Smooth muscle cell (in vitro differentiated cells): ENCODE measurements around the gene ZFP69B. TPM values are rescaled to one million over a fixed set of nuclear protein-coding genes. Genes with fewer than 3 reads are reported as not detected.

Experiments
- DNase-seq: peaks from one replicate; lab custom pipeline; 2025; ENCODE audit not compliant: unreplicated experiment; lab: John Stamatoyannopoulos, UW
- H2AFZ ChIP-seq: fragments of 200-600 bp; sonication (generic); 2 replicates; pipeline ENCODE4 v1.6.0; 2016; ENCODE audit warnings: antibody characterized with exemption, low read depth, mild to moderate bottlenecking
- H3F3A ChIP-seq: fragments of 200-600 bp; sonication (generic); 2 replicates; pipeline ENCODE4 v1.6.0; 2017; ENCODE audit warnings: antibody characterized with exemption, low read depth
- H3K27ac ChIP-seq: fragments of 200-600 bp; sonication (generic); 2 replicates; pipeline ENCODE4 v1.5.1; 2016; ENCODE audit warnings: low read depth, mild to moderate bottlenecking
- H3K27me3 ChIP-seq: fragments of 200-600 bp; sonication (generic); 2 replicates; pipeline ENCODE4 v1.6.1; 2016; ENCODE audit warnings: low read depth, mild to moderate bottlenecking
- H3K36me3 ChIP-seq: fragments of 200-600 bp; sonication (generic); 2 replicates; pipeline ENCODE4 v1.5.1; 2016; ENCODE audit warnings: low read depth
- H3K4me1 ChIP-seq: fragments of 200-600 bp; sonication (generic); 2 replicates; pipeline ENCODE4 v1.5.1; 2016; ENCODE audit warnings: low read depth
- H3K4me2 ChIP-seq: fragments of 200-600 bp; sonication (generic); 2 replicates; pipeline ENCODE4 v1.6.0; 2016; ENCODE audit warnings: mild to moderate bottlenecking
- H3K4me3 ChIP-seq: fragments of 200-600 bp; sonication (generic); 2 replicates; pipeline ENCODE4 v1.5.1; 2016; ENCODE audit warnings: mild to moderate bottlenecking
- H3K79me2 ChIP-seq: fragments of 200-600 bp; sonication (generic); 2 replicates; pipeline ENCODE4 v1.6.0; 2016; ENCODE audit warnings: low read depth, mild to moderate bottlenecking
- H3K9ac ChIP-seq: fragments of 200-600 bp; sonication (generic); 2 replicates; pipeline ENCODE4 v1.6.0; 2016; ENCODE audit warnings: low read depth
- H3K9me3 ChIP-seq: fragments of 200-600 bp; sonication (generic); replicated peaks from 2 replicates; pipeline ENCODE4 v1.5.1; 2016; ENCODE audit warnings: low read depth
- H4K20me1 ChIP-seq: fragments of 200-600 bp; sonication (generic); 2 replicates; pipeline ENCODE4 v1.6.0; 2016; ENCODE audit warnings: low read depth
- CTCF ChIP-seq: fragments of 200-600 bp; sonication (generic); IDR thresholded peaks from 2 replicates; pipeline ENCODE4 v1.5.1; 2017; ENCODE audit warnings: borderline replicate concordance, mild to moderate bottlenecking, antibody characterized with exemption; ENCODE audit not compliant: insufficient read depth, poor library complexity, severe bottlenecking
- WGBS: methylation state at CpG from one replicate; pipeline ENCODE4 v1.1.7; 2016; ENCODE audit warnings: low lambda C conversion rate; 5-methylcytosine and 5-hydroxymethylcytosine counted together
- polyA plus RNA-seq: library from polyadenylated mRNA; unstranded; fragments of >200 nt; fragmentation: Nextera tagmentation; extraction: Ambion mirVana; gene quantifications from 2 replicates; pipeline ENCODE4 v1.2.1, GENCODE V29; 2016
- total RNA-seq: library from RNA; depleted of rRNA; stranded (reverse); fragments of >200 nt; gene quantifications from 2 replicates; pipeline ENCODE4 v1.2.3, GENCODE V29; 2014

The ZFP69B gene
- total and polyA plus RNA-seq, 2 experiments from 2014 or later: 4.3 to 6.8 TPM

DNA sequence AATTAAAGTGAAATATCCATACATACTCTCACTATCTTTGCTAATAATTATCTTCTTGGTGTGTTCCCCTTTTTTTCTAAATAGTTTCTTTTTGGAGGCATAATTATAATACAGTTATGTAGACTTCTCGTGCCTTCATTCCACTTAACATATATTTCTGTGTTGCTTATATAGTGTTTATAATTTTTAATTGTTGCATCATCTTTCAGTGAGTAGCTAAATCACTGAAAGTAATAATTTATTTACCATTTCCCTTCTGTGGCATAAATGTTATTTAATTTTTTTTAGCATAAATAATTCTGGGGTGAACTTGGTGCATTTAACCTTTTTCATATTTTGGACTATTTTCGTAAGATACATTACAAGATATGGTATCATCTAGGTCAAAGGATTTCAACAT is 38.4 kb upstream of the ZFP69B start:
- no peak overlapping the region for H3K4me2 ChIP-seq
- H3K36me3 ChIP-seq: peaks cover 8% of the 10 kb centered on the region
- TF ChIP-seq CTCF: no peak
- H3K4me1 ChIP-seq: no peaks in the 10 kb centered on the region
- H3K9me3 ChIP-seq: no peaks in the 10 kb centered on the region
- H3K79me2 ChIP-seq: no peaks in the 10 kb centered on the region
- no peaks in the 10 kb centered on the region for H3K27me3 ChIP-seq
- no peak overlapping the region for H3K27ac ChIP-seq
- no peak overlapping the region for H3K9ac ChIP-seq
- DNase-seq: no peak
- H2AFZ ChIP-seq: no peak overlapping the region
- WGBS: 100% methylated on average over 2 of the region's 2 CpGs
- no peaks in the 10 kb centered on the region for H4K20me1 ChIP-seq
- H3K4me3 ChIP-seq: no peak overlapping the region
- H3F3A ChIP-seq: no peaks in the 10 kb centered on the region

DNA sequence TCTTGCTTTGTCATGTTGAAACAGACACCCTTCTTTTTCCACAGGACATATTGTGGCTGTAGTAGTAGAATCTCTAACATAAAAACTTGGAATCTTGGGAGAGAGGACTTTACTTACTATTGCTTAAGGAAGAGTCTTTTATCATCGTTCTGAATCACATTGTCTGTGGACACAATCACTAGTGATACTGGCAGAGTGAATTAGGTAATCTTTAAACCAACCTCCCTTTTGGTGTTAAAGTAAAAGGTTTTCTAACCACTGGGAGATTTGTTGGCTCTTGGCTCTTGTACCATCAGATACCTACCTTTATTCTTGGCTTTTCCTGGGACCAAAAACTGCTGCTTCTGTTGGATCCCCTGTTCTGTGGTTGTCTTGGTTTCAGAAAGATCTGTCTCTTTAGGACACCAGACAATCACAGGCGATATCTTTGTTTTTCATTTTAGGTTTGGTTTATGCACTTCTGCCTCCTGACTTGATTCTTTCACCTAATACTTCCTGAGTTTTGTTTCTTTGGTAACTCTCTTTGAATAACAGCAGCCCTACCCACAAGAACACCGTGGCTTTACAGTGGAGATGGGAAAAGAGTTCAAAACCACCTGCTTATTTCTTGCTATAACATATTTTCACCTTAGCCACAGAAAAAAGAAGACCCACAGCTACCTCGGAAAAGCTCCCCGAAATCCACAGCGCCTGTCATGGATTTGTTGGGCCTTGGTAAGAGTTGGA is 36.6 kb upstream of the ZFP69B start:
- no peak overlapping the region for H3K4me2 ChIP-seq
- no peak overlapping the region for H2AFZ ChIP-seq
- no peaks in the 10 kb centered on the region for H3K4me1 ChIP-seq
- H3K4me3 ChIP-seq: no peak overlapping the region
- TF ChIP-seq CTCF: no peak
- H4K20me1 ChIP-seq: no peaks in the 10 kb centered on the region
- H3F3A ChIP-seq: no peaks in the 10 kb centered on the region
- H3K9ac ChIP-seq: no peak overlapping the region
- no peaks in the 10 kb centered on the region for H3K27me3 ChIP-seq
- no peaks in the 10 kb centered on the region for H3K9me3 ChIP-seq
- DNase-seq: no peak
- no peak overlapping the region for H3K27ac ChIP-seq
- peaks cover 15% of the 10 kb centered on the region for H3K36me3 ChIP-seq
- 98% methylated on average over 6 of the region's 6 CpGs for WGBS
- no peaks in the 10 kb centered on the region for H3K79me2 ChIP-seq

GRCh38 chr1:40414331-40414730 is 35.9 kb upstream of the ZFP69B start:
- DNase-seq: no peak
- Histone ChIP-seq H3K4me2 (no peak overlapping the region), H3K9me3 (no peaks in the 10 kb centered on the region), H3F3A (no peaks in the 10 kb centered on the region), H3K27ac (no peak overlapping the region), H3K9ac (no peak overlapping the region), H4K20me1 (no peaks in the 10 kb centered on the region), H3K4me3 (no peak overlapping the region), H3K27me3 (no peaks in the 10 kb centered on the region), H3K36me3 (peaks cover 15% of the 10 kb centered on the region), H2AFZ (no peak overlapping the region), H3K4me1 (no peaks in the 10 kb centered on the region), H3K79me2 (no peaks in the 10 kb centered on the region)
- 93% methylated on average over 3 of the region's 3 CpGs for WGBS
- no peak for TF ChIP-seq CTCF

- Histone ChIP-seq H3K4me2 (no peak overlapping the region), H3K79me2 (no peaks in the 10 kb centered on the region), H4K20me1 (no peaks in the 10 kb centered on the region), H3K27me3 (no peaks in the 10 kb centered on the region), H3K4me3 (no peak overlapping the region), H3F3A (no peaks in the 10 kb centered on the region), H3K36me3 (peaks cover 15% of the 10 kb centered on the region), H3K27ac (no peak overlapping the region), H2AFZ (no peak overlapping the region), H3K4me1 (peaks cover 4% of the 10 kb centered on the region), H3K9ac (no peak overlapping the region), H3K9me3 (no peaks in the 10 kb centered on the region)
- no peak for DNase-seq
- 97% methylated on average over 4 of the region's 4 CpGs for WGBS
- TF ChIP-seq CTCF: no peak
Observed at GRCh38 chr1:40416709-40417108, 33.6 kb upstream of the ZFP69B start.
